Measurements from ENCODE around the gene PCDH9. TPM values are rescaled to one million over a fixed set of nuclear protein-coding genes. Genes with fewer than 3 reads are reported as not detected.

PCDH9 gene
- polyA plus RNA-seq, 3 donors, result 0.03 TPM; not detected in 1

DNA sequence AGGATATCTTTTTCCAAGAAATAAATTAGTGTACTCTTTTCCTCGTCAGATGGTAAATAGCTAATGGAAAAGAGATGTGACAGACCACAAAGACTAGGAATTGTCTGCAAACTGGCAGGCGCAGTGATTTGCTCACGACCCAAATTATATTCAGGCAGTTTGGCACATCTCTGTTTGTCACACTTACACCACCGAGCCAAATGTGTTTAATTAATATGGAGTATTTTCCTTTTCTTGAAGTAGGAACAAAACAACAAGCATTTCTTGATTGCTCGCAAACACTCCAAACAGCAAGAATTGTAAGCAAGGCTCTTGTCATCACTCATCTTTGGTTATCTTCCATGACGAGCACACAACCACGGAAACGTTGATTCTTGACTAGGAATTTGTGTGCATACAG, 884.2 kb downstream of the PCDH9 start:
- H3K36me3 Mint-ChIP-seq, result no peaks in the 10 kb centered on the region
- peaks cover 1 to 10% (median 3%) of the 10 kb centered on the region in 7 donors for H3K9me3 Mint-ChIP-seq
- no peaks in the 10 kb centered on the region for H3K9me3 ChIP-seq (replicated peaks in 1 of 2; ENCODE audit: control insufficient read depth in 1 of 2, insufficient read depth in 1 of 2, low read length in 2 of 2)
- no peaks in the 10 kb centered on the region for H3K79me2 ChIP-seq (ENCODE audit: insufficient read depth, low read length)
- WGBS (ENCODE audit: insufficient coverage), result 92% methylated on average over 2 of the region's 8 CpGs
- H4K20me1 ChIP-seq (ENCODE audit: insufficient read depth, low read length), result no peaks in the 10 kb centered on the region
- no peak for DNase-seq
- no peak overlapping the region for H3K9ac ChIP-seq (ENCODE audit: insufficient read depth, low read length, poor library complexity, severe bottlenecking)
- H3K4me1 ChIP-seq (ENCODE audit: control insufficient read depth in 1 of 2, insufficient read depth in 2 of 2, low read length in 2 of 2), result no peaks in the 10 kb centered on the region
- H3K27me3 ChIP-seq (ENCODE audit: control insufficient read depth in 2 of 2, insufficient read depth in 2 of 2, low read length in 2 of 2), result no peaks in the 10 kb centered on the region
- no peak overlapping the region for H3K4me3 Mint-ChIP-seq
- H3K27me3 Mint-ChIP-seq (ENCODE audit: low read depth in 3 of 3), result peaks cover 0 to 2% (median 0%) of the 10 kb centered on the region in 3 donors
- intact Hi-C loops (cut with micrococcal nuclease), result no loop called here
- TF ChIP-seq, protein P1, sequence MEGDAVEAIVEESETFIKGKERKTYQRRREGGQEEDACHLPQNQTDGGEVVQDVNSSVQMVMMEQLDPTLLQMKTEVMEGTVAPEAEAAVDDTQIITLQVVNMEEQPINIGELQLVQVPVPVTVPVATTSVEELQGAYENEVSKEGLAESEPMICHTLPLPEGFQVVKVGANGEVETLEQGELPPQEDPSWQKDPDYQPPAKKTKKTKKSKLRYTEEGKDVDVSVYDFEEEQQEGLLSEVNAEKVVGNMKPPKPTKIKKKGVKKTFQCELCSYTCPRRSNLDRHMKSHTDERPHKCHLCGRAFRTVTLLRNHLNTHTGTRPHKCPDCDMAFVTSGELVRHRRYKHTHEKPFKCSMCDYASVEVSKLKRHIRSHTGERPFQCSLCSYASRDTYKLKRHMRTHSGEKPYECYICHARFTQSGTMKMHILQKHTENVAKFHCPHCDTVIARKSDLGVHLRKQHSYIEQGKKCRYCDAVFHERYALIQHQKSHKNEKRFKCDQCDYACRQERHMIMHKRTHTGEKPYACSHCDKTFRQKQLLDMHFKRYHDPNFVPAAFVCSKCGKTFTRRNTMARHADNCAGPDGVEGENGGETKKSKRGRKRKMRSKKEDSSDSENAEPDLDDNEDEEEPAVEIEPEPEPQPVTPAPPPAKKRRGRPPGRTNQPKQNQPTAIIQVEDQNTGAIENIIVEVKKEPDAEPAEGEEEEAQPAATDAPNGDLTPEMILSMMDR (IDR thresholded peaks at IDR 0.05), result no peak
- H3K4me3 ChIP-seq (replicated peaks in 1 of 3; ENCODE audit: low read depth in 2 of 3, low read length in 3 of 3), result no peak overlapping the region
- no peak overlapping the region for H3K27ac Mint-ChIP-seq
- no peak overlapping the region for H3K4me2 ChIP-seq (replicated peaks; ENCODE audit: extremely low read depth, low read length, poor library complexity, severe bottlenecking)
- H3K27ac ChIP-seq (ENCODE audit: low read depth in 1 of 2, low read length in 2 of 2), result no peak overlapping the region
- no peaks in the 10 kb centered on the region for H3K36me3 ChIP-seq (replicated peaks in 1 of 2; ENCODE audit: control insufficient read depth in 1 of 2, insufficient read depth in 2 of 2, low read length in 2 of 2)
- H2AFZ ChIP-seq (ENCODE audit: insufficient read depth, low read depth, low read length, poor library complexity, severe bottlenecking), result no peak overlapping the region
- H3K4me1 Mint-ChIP-seq, result no peaks in the 10 kb centered on the region

DNA sequence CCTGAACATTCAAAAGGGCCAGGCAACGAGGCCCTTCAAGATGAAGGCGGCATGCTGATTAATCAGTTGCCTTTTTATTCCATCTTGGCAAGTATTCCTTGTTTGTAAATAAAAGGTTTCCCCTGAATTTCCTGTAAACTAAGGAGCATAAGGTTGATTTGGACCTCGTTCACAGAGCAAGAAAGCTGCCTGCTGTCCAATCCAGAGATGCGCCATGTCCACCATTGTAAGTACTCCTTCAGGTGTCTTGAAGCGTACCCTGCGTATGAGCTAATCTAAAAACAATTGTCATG, 884.7 kb downstream of the PCDH9 start:
- 85% methylated on average over 3 of the region's 6 CpGs for WGBS (ENCODE audit: insufficient coverage)
- no peak overlapping the region for H3K9ac ChIP-seq (ENCODE audit: insufficient read depth, low read length, poor library complexity, severe bottlenecking)
- H3K4me3 ChIP-seq (replicated peaks in 1 of 3; ENCODE audit: low read depth in 2 of 3, low read length in 3 of 3), result no peak overlapping the region
- H3K27ac Mint-ChIP-seq, result no peak overlapping the region
- no peaks in the 10 kb centered on the region for H3K4me1 Mint-ChIP-seq
- H3K27me3 Mint-ChIP-seq (ENCODE audit: low read depth in 3 of 3), result peaks cover 0 to 2% (median 0%) of the 10 kb centered on the region in 3 donors
- H2AFZ ChIP-seq (ENCODE audit: insufficient read depth, low read depth, low read length, poor library complexity, severe bottlenecking), result no peak overlapping the region
- peaks cover 1 to 10% (median 3%) of the 10 kb centered on the region in 7 donors for H3K9me3 Mint-ChIP-seq
- H3K36me3 ChIP-seq (replicated peaks in 1 of 2; ENCODE audit: control insufficient read depth in 1 of 2, insufficient read depth in 2 of 2, low read length in 2 of 2), result no peaks in the 10 kb centered on the region
- intact Hi-C loops (cut with micrococcal nuclease), result no loop called here
- no peaks in the 10 kb centered on the region for H3K79me2 ChIP-seq (ENCODE audit: insufficient read depth, low read length)
- H3K9me3 ChIP-seq (replicated peaks in 1 of 2; ENCODE audit: control insufficient read depth in 1 of 2, insufficient read depth in 1 of 2, low read length in 2 of 2), result no peaks in the 10 kb centered on the region
- H3K4me1 ChIP-seq (ENCODE audit: control insufficient read depth in 1 of 2, insufficient read depth in 2 of 2, low read length in 2 of 2), result no peaks in the 10 kb centered on the region
- H4K20me1 ChIP-seq (ENCODE audit: insufficient read depth, low read length), result no peaks in the 10 kb centered on the region
- H3K36me3 Mint-ChIP-seq, result no peaks in the 10 kb centered on the region
- no peaks in the 10 kb centered on the region for H3K27me3 ChIP-seq (ENCODE audit: control insufficient read depth in 2 of 2, insufficient read depth in 2 of 2, low read length in 2 of 2)
- H3K4me3 Mint-ChIP-seq, result no peak overlapping the region
- no peak for DNase-seq
- H3K27ac ChIP-seq (ENCODE audit: low read depth in 1 of 2, low read length in 2 of 2), result no peak overlapping the region
- H3K4me2 ChIP-seq (replicated peaks; ENCODE audit: extremely low read depth, low read length, poor library complexity, severe bottlenecking), result no peak overlapping the region
- TF ChIP-seq, protein P1 (IDR thresholded peaks at IDR 0.05), result no peak
